B cell (primary cell): ENCODE results near the gene FERMT3.

ENCODE experiments used
- EZH2 ChIP-seq: IDR thresholded peaks from 2 replicates; pipeline ENCODE4 v1.6.1; 2012; ENCODE audit warnings: borderline replicate concordance, low read depth, mild to moderate bottlenecking, moderate library complexity, low read length; ENCODE audit not compliant: insufficient read depth, poor library complexity, severe bottlenecking
- TF ChIP-seq, protein P1 (sequence below): fragments of 200-600 bp; IDR thresholded peaks from one replicate; pipeline ENCODE4 v1.8.0; 2022; ENCODE audit warnings: antibody characterized with exemption, mild to moderate bottlenecking

DNA sequence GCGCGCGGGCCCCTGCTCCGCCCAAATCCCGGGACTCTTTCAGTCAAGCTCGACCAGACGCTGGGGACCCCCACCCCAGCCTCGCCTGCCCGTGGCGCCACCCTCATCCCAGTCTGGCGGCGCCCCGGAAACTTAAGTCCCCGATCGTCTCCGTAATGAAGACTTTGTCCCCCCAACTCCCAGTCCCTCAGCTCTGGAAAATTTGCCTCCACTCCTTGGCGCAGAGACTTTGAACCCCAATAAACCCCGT lies 45.2 kb downstream of the FERMT3 start:
- TF ChIP-seq, protein P1, sequence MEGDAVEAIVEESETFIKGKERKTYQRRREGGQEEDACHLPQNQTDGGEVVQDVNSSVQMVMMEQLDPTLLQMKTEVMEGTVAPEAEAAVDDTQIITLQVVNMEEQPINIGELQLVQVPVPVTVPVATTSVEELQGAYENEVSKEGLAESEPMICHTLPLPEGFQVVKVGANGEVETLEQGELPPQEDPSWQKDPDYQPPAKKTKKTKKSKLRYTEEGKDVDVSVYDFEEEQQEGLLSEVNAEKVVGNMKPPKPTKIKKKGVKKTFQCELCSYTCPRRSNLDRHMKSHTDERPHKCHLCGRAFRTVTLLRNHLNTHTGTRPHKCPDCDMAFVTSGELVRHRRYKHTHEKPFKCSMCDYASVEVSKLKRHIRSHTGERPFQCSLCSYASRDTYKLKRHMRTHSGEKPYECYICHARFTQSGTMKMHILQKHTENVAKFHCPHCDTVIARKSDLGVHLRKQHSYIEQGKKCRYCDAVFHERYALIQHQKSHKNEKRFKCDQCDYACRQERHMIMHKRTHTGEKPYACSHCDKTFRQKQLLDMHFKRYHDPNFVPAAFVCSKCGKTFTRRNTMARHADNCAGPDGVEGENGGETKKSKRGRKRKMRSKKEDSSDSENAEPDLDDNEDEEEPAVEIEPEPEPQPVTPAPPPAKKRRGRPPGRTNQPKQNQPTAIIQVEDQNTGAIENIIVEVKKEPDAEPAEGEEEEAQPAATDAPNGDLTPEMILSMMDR = no peak
- no peak for TF ChIP-seq EZH2
